Endothelial cell of umbilical vein (primary cell): Measurements from ENCODE around the gene ITGB8.

Experiments used
- EZH2 ChIP-seq: IDR thresholded peaks from 2 replicates; pipeline ENCODE4 v1.6.1; 2012; ENCODE audit warnings: borderline replicate concordance, low read depth, mild to moderate bottlenecking, moderate library complexity, low read length, inconsistent platforms; ENCODE audit not compliant: severe bottlenecking
- GATA2 ChIP-seq: IDR thresholded peaks from 2 replicates; pipeline ENCODE4 v1.7.0; 2011; ENCODE audit warnings: low read depth, mild to moderate bottlenecking, moderate library complexity, mixed read lengths, low read length; ENCODE audit not compliant: insufficient read length, insufficient read depth
- JUN ChIP-seq: IDR thresholded peaks from 2 replicates; pipeline ENCODE4 v1.6.1; 2011; ENCODE audit warnings: borderline replicate concordance, low read depth; ENCODE audit not compliant: insufficient read length, insufficient read depth
- POLR2A ChIP-seq: IDR thresholded peaks from 2 replicates; pipeline ENCODE4 v1.6.1; 2012; ENCODE audit warnings: low read depth, mild to moderate bottlenecking, control low read depth, low read length
- POLR2AphosphoS5 ChIP-seq: IDR thresholded peaks from 2 replicates; pipeline ENCODE4 v1.6.1; 2012; ENCODE audit warnings: low read depth, mild to moderate bottlenecking, control low read depth, low read length, moderate library complexity; ENCODE audit not compliant: insufficient read depth
- TF ChIP-seq, protein P1 (sequence below), 2 donors: IDR thresholded peaks; 1 replicate in 1 of 2; 2 replicates in 1 of 2; pipeline ENCODE4 v1.5.1; 2011; ENCODE audit warnings: low read length in 2 of 2, mild to moderate bottlenecking in 2 of 2, moderate library complexity in 2 of 2, control low read depth in 1 of 2, inconsistent platforms in 1 of 2, low read depth in 1 of 2; ENCODE audit not compliant: insufficient read depth in 1 of 2; ENCODE audit errors: extremely low read depth in 1 of 2

- TF ChIP-seq, protein P1, sequence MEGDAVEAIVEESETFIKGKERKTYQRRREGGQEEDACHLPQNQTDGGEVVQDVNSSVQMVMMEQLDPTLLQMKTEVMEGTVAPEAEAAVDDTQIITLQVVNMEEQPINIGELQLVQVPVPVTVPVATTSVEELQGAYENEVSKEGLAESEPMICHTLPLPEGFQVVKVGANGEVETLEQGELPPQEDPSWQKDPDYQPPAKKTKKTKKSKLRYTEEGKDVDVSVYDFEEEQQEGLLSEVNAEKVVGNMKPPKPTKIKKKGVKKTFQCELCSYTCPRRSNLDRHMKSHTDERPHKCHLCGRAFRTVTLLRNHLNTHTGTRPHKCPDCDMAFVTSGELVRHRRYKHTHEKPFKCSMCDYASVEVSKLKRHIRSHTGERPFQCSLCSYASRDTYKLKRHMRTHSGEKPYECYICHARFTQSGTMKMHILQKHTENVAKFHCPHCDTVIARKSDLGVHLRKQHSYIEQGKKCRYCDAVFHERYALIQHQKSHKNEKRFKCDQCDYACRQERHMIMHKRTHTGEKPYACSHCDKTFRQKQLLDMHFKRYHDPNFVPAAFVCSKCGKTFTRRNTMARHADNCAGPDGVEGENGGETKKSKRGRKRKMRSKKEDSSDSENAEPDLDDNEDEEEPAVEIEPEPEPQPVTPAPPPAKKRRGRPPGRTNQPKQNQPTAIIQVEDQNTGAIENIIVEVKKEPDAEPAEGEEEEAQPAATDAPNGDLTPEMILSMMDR (IDR thresholded peaks at IDR 0.05; ENCODE audit: extremely low read depth in 1 of 2, insufficient read depth in 1 of 2, low read depth in 1 of 2, low read length in 2 of 2) = no peak
- TF ChIP-seq EZH2 = no peak
- TF ChIP-seq POLR2AphosphoS5 = no peak
- no peak for TF ChIP-seq POLR2A
- TF ChIP-seq JUN = no peak
- TF ChIP-seq GATA2 = no peak
Observed at GRCh38 chr7:20320786-20321185, 9.9 kb upstream of the ITGB8 start.
